ENCODE data around the gene PIGK.
"Not testable (repeated sequence)": the region's sequence is repeated elsewhere in the genome, so short reads cannot be mapped to it uniquely, and the experiment has no call there.

Gene PIGK

DNA sequence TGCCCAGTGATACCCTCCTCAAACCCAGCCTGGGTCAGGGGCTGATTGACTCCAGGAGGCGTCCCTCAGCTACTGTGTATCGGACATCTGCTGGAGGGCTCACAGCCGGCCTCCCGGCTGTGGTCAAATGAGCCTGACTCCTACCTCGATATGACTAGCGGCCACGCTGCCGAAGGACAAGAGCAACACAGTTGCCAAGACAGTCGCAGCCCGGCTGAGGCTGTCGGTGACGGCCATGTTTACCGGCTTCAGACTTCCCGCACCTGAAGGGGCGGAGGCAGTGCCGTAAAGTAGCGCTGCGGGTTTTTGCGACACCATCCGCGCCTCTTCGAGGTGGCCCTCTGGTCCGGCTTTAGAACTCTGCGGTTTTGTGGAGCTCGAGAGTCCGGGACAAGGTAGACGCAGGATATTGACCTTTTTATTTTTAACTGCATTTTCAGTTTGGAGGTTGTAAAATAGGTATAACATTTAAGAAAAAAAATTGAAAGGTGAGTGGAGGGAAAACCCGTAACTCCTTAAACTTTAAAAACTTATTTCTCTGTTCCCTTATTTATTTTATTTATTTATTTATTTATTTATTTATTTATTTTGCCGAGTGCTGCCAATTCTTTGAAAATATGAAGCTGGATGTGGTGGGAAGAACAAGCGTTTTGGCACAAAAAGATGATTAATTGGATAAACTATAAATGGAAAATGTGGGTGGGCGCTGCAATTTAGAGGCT, at the start of gene PIGK:
Gene PIGK, minus strand, starts transcription at position 265 of the 722 bp plus-strand sequence. Its CDS starts 28 bp downstream, at position 237.
- DNase-seq, result peak; percentile 80 to 87

DNA sequence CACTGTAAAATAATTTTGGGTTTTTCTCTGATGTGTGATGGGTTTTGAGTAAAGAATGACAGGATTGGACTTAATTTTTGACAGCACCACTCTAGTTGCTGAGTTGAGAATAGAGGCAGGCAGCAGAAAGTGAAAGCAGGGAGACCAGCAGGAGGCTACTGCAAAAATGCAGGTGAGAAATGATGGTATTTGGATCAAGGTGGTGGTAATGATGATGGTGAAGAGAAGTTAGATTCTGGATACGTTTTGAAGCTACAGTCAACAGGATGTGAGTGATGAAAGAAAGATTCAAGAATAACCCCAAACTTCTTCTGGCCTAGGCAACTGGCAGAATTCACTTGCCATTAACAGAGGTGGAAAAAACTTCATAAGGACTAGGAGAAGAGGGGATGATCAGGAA, 47.8 kb upstream of the PIGK start:
- no peak for DNase-seq

DNA sequence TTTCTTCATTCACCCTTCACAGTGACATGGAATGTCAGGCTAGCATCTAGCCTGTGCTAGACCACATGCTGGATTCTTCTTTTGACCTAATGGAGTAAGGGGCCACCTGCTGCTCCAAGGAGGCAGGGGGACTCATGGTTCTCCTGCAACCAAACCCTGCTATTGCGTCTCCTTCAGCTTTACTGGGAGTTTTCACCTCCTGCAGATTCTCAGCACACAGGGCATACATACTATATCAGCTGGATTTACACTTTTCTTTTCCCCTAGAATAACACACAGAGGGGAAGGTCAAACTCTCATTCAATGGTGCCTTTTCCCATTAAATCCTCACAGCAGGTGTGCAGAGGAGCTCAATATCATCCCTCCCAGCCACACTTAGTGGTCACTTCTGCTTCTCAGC, 46.0 kb upstream of the PIGK start:
- no peak for DNase-seq

DNA sequence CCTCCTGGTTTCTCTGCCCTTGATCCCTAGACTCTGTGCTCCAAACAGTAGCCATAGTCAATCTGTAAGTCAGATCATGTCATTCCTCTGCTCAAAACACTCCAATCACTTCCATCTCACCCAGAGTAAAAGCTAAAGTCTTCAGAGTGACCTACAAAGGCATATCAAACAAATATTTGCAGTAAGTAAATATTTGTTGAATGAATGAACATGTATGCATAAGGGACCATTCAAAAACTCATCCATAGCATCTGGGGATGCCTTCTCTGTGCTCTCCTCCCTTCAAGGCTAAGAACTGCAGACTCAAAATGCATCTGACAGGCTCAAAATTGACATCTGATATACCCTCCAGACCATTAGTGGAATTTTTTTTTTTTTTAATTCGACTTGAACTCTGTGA, 44.5 kb upstream of the PIGK start:
- DNase-seq, result no peak

DNA sequence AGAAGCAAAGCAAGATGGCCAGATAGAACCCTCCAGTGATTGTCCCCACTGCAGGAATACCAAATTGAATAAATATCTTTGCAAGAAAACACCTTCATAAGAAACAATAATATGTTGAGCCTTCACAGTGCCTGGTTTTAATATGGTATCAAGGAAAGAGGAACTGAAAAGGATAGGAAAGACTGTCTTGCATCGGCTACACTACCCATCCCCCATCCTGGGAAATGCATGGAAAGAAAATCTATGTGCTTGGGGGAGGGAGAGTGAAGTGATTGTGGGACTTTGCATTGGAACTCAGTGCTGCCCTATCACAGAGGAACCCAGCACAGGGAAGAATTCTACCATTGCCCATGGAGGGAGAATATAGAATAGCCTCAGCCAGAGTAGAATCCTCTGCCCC, 34.0 kb upstream of the PIGK start:
- DNase-seq, result no peak

DNA sequence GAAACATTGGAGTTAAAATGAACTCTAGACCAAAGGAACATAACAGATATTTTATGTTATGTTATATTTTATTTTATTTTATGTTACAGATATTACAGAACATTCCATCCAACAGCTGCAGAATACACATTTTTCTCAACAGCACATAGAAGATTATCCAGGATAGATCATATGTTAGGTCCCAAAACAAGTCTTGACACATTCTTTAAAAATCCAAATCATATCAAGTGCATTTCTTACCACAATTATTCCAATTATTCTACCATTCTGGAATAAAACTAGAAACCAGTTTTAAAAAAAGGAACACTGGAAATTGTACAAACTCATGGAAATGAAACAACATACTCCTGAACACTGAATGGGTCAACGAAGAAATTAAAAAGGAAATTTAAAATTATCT, 30.9 kb upstream of the PIGK start:
- no peak for DNase-seq

DNA sequence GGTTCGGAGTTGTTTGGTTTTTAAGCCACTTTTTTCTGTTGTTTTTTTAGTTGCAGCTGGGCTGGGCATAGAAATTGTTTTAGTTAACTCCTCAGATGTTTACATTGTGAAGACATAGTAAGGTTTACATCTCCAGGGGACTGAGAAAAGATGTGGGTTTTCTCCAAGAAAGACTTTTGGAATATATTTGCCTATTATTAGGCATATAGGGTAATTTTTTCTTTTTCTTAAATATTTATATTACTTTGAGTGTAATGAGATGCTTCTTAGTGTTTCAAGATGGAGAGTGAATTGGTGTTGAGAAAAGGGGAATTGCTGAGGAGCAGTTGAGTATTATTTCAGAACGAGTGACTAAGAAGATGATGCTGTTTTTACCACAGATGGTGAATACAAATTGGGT, 26.6 kb upstream of the PIGK start:
- no peak for DNase-seq

DNA sequence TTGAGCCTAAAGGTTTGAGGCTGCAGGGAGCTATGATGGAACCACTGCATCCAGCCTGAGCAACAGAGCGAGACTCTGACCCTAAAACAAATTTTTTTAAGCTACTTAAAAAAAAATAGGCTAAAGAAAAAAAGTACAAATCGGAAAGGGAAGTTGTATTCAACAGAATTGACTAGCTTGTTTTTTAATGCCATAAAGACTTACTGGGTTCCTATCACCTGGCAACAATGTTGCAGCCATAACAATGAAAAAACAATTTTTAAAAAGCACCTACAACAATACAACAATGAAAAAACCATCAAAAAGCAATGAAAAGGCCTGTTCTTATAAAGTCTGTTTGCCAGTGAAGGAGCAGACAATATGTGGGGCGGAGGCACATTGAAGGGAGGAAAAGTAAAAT, 20.1 kb upstream of the PIGK start:
- DNase-seq, result no peak

DNA sequence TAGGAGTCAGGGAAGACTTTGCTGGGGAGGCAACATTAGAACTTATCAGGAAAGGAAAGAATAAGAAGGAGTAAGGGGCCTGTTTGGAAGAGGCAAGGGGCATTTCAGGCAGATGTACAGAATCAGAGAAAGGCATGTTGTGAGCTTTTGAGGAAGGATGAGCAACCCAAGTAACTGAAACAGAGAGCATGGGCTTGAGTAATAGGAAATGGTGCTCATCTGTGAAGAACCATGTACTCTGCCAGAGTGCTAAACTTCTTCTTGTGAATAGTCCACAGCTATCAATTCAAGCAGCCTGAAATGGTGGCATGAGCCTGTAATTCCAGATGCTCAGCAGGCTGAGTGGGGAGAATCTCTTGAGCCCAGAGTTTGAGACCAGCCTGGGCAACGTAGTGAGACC, 19.2 kb upstream of the PIGK start:
- DNase-seq, result peak; percentile 64 to 72

DNA sequence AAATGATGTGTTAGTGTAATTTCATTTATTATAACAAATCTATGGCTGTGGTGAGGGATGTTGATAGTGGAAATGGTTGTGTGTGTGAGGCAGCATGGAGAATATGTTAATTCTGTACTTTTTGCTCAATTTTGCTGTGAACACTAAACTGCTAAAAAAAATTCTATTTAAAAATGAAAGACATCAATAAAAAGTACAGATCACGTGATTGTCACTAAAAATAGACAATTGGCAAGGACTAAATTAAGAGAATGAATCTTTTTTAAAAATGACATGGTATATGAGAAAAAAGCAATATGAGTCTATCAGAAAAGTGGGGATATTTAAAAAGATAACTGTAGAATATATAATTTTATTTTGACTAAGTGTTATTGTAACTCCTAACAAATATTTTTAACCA, 15.7 kb upstream of the PIGK start:
- no peak for DNase-seq

DNA sequence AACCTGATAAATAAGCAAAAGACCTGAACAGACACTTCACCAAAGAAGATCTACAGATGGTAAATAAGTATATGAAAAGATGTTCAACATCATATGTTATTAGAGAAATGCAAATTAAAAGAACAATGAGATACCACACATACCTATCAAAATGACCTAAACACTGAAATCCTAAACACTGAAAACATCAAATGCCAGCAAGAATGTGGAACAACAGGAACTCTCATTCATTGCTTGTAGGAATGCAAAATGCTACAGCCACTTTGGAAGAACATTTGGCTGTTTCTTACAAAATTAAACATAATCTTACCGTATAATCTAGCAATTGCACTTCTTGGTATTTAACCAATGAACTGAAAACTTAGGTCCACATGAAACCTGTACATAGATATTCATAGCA, 14.9 kb upstream of the PIGK start:
- no peak for DNase-seq

DNA sequence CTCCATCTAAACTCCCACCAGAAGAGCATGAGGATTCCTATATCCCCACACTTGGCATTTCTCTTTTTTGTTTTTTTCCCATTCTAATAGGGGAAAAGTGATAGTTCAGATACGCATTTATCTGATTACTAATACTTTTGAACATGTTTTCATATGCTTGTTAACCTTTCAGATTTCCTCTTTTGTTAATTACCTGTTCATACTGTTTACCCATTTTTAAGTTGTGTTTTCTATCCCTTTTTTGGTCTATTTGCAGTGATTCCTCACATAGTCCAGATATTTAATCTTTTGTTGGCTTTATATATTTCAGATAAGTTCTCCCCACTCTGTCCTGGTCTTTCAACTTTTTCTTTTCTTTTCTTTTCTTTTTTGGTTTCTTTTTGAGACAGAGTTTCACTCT, 13.6 kb upstream of the PIGK start:
- no peak for DNase-seq

DNA sequence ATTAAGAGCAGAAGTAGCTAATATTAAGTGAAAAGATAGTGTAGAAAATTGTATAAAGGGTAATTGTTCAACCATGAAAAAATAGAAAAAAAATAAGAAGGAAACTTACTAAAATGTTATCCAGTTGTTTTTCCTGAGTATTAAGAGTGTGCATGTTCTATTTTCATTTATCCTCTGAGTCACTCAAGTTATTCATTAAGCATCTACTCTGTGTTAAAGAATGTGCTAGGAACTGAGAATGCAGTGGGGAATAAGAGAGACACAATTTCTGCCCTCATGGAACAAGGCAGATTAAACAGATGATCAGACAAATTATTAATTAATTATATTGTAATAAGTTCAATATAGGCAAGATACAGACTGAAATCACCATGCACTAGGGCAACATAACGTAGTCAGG, 10.8 kb upstream of the PIGK start:
- DNase-seq, result no peak

DNA sequence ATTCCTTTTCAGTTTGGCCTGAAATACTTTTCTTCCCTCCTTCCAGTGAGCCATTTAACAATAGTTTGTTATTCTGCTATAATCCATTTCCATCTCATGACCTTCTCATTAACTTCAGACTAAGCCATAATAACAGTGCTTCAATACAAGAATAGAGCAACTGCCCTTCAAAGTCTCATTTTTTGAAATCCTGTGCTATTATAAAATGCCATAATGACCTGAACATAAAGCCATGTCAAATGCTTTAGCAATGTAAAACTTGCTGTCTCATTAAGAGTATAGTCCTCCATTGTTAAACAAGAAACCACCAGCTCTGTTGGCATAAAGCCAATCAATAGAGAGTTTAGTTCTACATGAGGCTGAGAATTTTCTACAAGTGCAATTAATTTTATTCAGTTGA, 9.6 kb upstream of the PIGK start:
- DNase-seq, result no peak

DNA sequence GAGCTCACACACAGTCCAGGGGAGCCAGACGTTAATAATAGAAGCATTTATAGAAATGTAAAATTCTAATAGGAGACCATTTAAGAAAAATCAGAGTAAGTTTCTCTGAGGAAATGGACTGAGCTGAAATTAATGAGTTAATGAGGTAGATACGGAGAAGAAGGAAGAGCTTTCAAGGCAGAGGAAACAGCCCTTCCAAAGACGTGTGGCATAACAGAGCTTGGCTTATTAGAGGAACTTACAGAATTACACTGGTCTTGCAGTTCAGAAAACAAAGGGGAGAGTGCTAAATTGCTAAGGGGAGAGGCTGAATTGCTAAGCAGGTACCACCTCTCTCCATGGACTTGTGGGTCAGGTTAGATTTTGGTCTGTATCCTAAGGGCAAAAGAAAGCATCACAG, 8.2 kb upstream of the PIGK start:
- DNase-seq, result peak; percentile 77 to 84

DNA sequence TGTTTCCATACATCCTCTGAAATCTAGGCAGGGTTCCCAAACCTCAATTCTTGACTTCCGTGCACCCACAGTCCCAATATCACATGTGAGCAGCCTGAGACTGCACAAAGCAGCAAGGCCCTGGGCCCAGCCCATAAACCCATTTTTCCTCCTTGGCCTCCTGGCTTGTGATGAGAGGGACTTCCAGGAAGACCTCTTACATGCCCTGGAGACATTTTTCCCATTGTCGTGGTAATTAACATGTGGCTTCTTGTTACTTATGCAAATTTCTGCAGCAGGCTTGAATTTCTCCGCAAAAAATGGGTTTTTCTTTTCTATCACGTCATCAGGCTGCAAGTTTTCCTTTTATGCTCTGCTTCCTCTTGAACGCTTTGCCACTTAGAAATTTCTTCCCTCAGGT, 3.3 kb upstream of the PIGK start:
- DNase-seq, result no peak

DNA sequence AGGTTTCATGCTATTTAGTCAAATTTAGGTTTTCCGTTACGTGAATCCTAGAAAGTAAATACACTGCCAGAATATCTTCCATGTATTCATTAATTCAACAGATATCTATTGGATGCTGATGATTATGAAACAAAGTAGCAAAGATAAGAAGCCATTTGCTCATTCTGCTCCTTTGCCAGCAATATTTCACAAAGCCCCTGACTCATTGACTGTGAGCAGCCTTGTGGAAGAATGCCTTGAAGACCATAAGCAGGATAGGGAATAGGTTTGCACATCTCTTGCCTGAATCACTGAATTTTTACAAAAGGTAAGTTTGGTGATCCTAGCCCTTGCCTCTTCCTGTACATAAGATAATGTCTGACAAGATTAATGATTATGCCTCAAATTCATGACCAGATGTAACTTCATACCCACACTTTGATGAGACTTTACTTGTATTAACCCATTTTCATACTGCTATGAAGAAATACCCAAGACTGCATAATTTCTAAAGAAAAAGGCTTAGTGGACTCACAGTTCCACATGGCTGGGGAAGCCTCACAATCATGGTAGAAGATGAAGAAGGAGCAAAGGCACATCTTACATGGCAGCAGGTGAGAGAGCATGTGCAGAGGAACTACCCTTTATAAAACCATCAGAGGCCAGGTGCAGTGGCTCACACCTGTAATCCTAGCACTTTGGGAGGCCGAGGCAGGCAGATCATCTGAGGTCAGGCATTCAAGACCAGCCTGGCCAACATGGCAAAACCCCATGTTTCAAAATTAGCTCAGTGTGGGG, 1.6 kb upstream of the PIGK start:
- DNase-seq, result no peak

DNA sequence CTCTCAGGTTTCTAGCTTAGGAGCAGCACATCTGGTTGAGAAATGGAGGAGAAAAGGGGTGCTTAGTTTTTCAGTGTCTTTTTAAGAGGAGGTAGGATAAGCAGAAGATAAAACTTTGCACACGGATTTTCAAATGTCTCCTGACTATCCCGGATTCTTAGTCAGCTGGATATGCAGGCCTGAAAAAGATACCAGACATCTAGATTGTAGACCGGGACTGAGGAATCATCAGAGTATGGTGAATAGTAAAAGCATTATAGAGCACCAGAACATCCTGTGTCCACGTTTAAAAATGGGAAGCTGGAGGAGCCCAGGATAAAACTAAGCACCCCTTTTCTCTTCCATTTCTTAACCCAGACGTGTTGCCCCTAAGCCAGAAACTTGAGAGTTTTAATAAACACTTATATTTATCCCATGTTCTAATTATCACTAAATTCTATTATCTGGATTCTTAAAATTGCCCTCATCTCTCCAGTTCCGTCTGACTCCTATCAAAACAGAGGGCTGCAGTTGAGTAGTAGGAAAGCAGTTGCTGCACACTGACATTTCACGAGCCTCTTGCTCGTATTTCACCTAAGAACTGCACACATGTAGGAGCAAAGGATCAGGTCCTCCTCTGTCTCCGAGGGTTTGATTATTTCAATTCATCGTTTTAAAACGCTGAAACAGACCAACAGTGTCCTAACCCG, 609 bp downstream of the PIGK start:
- peak; percentile 25 to 58 for DNase-seq

DNA sequence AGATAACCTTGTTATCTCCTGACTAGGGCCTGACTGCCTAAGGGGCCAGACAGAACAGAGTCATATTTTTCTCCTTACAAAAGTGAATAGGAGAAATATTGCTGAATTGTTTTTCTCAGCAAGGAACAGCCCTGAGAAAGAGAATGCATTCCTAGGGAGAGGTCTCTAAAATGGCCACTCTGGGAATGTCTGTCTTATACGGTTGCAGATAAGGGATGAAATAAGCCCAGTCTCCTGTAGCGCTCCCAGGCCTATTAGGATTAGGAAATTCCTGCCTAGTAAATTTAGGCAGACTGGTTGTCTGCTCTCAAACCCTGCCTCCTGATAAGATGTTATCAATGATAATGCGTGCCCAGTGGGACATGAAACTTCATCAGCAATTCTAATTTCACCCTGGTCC, 15.2 kb downstream of the PIGK start:
- DNase-seq, result not testable (repeated sequence)

DNA sequence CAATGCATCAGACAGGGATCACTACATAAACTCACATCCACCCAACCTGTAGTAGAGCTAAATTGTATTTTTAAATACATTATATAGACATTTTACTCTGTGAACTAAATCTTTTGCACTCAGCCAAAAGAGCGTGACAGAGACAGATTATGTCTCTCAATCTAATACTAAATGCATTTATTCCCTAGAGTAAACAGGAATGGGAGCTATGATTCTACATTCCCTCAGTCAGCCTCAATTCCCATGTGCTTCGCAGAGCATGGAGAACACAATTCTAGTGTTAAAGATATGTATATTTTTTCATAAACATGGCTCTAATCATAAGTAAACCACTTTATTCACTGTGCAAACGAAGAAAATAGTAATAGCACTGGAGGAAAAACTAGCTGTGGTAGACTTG, 16.5 kb downstream of the PIGK start:
- no peak for DNase-seq

DNA sequence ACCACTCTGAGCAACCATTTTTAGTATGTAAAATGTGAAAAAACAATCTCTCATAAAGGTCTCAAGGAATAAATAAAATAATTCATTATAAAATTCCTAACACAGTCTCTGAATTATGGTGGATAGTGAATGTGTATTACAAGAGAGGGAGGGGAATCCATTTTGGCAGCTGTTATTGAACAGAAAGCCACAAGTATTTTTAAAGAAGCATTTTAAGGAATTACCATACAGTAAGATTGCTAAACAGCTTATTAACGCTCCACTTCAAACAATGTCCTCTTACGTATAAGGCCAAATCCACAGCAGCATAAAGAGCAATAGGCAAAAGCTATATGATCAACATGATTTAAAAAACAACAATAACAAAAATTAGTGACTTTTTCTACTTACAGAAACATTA, 18.4 kb downstream of the PIGK start:
- no peak for DNase-seq

DNA sequence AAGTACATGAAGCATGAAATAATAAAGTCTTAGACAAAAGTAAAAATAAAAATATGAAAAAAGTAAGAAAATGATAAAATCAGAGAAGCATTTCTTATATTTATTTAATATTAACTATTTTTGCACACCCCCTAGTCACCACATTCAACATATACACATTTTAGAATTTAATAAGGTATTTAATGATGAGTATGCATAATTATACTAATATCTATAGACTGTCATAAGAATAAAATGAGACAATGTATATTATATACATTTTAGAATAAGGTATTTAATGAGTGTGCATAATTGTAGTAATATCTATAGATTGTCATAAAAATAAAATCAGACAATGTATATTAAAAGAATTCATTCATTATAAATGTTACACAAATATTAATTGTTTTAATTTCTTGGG, 18.9 kb downstream of the PIGK start:
- no peak for DNase-seq

DNA sequence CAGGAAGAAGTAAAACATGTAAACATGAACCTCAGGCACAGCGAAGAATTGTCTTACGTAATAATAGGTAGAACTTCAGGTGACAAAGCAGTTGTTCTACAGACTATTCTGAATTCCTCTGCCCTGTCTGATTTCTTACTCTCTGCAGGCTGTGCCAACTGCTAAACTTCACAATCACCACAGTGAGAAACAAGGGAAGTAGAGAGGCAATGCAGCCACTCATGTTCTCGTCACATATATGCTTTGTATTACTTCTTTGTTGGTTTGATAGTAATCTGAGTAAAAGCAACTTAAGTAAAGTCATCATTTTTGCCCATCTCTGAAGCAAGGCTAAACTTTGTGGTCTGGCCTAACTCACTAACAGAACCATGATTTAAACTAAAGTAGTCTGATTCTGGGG, 21.9 kb downstream of the PIGK start:
- no peak for DNase-seq

DNA sequence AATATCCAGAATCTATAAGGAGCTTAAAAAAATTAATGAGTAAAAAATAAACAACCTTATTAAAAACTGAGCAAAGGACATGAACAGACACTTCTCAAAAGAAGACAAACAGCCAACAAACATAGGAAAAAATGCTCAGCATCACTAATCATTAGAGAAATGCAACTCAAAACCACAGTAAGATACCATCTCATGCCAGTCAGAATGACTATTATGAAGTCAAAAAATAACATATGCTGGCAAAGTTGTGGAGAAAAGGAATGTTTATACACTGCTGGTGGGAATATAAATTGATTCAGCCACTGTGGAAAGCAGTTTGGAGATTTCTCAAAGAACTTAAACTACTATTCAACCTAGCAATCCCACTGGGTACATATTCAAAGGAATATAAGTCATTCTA, 25.3 kb downstream of the PIGK start:
- no peak for DNase-seq
